NCI-H2081 (cell line): Measurements from ENCODE around the gene NUP37.
A peak's percentile ranks its signal among the peaks of the same experiment; 100 is the strongest.
"Not testable (repeated sequence)": the region's sequence is repeated elsewhere in the genome, so short reads cannot be mapped to it uniquely, and the experiment has no call there.

Experiments
- DNase-seq, 2 experiments: peaks; one replicate each; lab custom pipeline; 2025; lab: John Stamatoyannopoulos, UW

Gene NUP37

GRCh38 chr12:102089228-102089835 lies 30.6 kb downstream of the NUP37 start:
- not testable (repeated sequence) for DNase-seq

- DNase-seq: no peak
Observed at GRCh38 chr12:102080842-102081241, 39.1 kb downstream of the NUP37 start.

- not testable (repeated sequence) for DNase-seq
Observed at GRCh38 chr12:102072092-102072491, 47.8 kb downstream of the NUP37 start.

- DNase-seq: no peak
Observed at GRCh38 chr12:102069707-102070106, 50.2 kb downstream of the NUP37 start.

- DNase-seq: no peak
Observed at GRCh38 chr12:102067574-102068258, 52.2 kb downstream of the NUP37 start.

GRCh38 chr12:102064476-102064875 lies 55.4 kb downstream of the NUP37 start:
- DNase-seq: no peak

GRCh38 chr12:102063069-102063468 lies 56.8 kb downstream of the NUP37 start:
- peak in 1 of 2 experiments; percentile 30 for DNase-seq

GRCh38 chr12:102062419-102062806 lies 57.5 kb downstream of the NUP37 start:
- no peak for DNase-seq

- peak; percentile 95 to 96 for DNase-seq
Observed at GRCh38 chr12:102061560-102062418, 58.1 kb downstream of the NUP37 start, which contains the start of gene WASHC3. Gene WASHC3, minus strand, starts transcription at chr12:102061991. Its CDS starts 29 bp downstream, at chr12:102061962.

GRCh38 chr12:102061096-102061559 lies 58.8 kb downstream of the NUP37 start:
- DNase-seq: peak in 1 of 2 experiments; percentile 3

- DNase-seq: no peak
Observed at GRCh38 chr12:102059343-102059742, 60.6 kb downstream of the NUP37 start.

- DNase-seq: no peak
Observed at GRCh38 chr12:102054345-102054744, 65.6 kb downstream of the NUP37 start.

GRCh38 chr12:102053062-102053349 lies 66.9 kb downstream of the NUP37 start:
- no peak for DNase-seq

- no peak for DNase-seq
Observed at GRCh38 chr12:102052192-102053061, 67.5 kb downstream of the NUP37 start.

GRCh38 chr12:102051431-102051965 lies 68.4 kb downstream of the NUP37 start:
- no peak for DNase-seq

GRCh38 chr12:102050660-102051430 lies 69.1 kb downstream of the NUP37 start:
- no peak for DNase-seq

- DNase-seq: no peak
Observed at GRCh38 chr12:102043928-102044327, 76.0 kb downstream of the NUP37 start.

- no peak for DNase-seq
Observed at GRCh38 chr12:102033991-102034745, 85.7 kb downstream of the NUP37 start.

- DNase-seq: no peak
Observed at GRCh38 chr12:102031852-102032251, 88.1 kb downstream of the NUP37 start.

GRCh38 chr12:102029141-102029540 lies 90.8 kb downstream of the NUP37 start:
- DNase-seq: no peak
